ENCODE results near the gene PPP1CA.
A peak's percentile ranks its signal among the peaks of the same experiment; 100 is the strongest.
"Not testable (repeated sequence)": the region's sequence is repeated elsewhere in the genome, so short reads cannot be mapped to it uniquely, and the experiment has no call there.

Gene PPP1CA

GRCh38 chr11:67416416-67417335, 15.0 kb upstream of the PPP1CA start:
- DNase-seq: peak; percentile 87

GRCh38 chr11:67415501-67416304, 14.0 kb upstream of the PPP1CA start, which contains the start of gene CARNS1:
Gene CARNS1, plus strand, starts transcription at chr11:67415678. Its CDS starts 522 bp downstream, at chr11:67416200.
- DNase-seq: no peak

GRCh38 chr11:67413266-67413849, 11.7 kb upstream of the PPP1CA start:
- no peak for DNase-seq

- no peak for DNase-seq
Measured at GRCh38 chr11:67412495-67413179, 11.0 kb upstream of the PPP1CA start.

- no peak for DNase-seq
Measured at GRCh38 chr11:67411785-67412152, 10.1 kb upstream of the PPP1CA start.

GRCh38 chr11:67410984-67411784, 9.5 kb upstream of the PPP1CA start:
- DNase-seq: no peak

GRCh38 chr11:67410369-67410831, 8.7 kb upstream of the PPP1CA start:
- no peak for DNase-seq

- DNase-seq: no peak
Measured at GRCh38 chr11:67409781-67410368, 8.2 kb upstream of the PPP1CA start.

GRCh38 chr11:67409261-67409666, 7.6 kb upstream of the PPP1CA start:
- DNase-seq: peak; percentile 82

- no peak for DNase-seq
Measured at GRCh38 chr11:67408437-67409200, 7.0 kb upstream of the PPP1CA start.

- DNase-seq: no peak
Measured at GRCh38 chr11:67407688-67408163, 6.1 kb upstream of the PPP1CA start.

GRCh38 chr11:67406969-67407687, 5.5 kb upstream of the PPP1CA start:
- DNase-seq: no peak

- no peak for DNase-seq
Measured at GRCh38 chr11:67406420-67406968, 4.8 kb upstream of the PPP1CA start.

- no peak for DNase-seq
Measured at GRCh38 chr11:67405688-67406339, 4.2 kb upstream of the PPP1CA start.

- no peak for DNase-seq
Measured at GRCh38 chr11:67405196-67405567, 3.5 kb upstream of the PPP1CA start.

- peak; percentile 55 for DNase-seq
Measured at GRCh38 chr11:67404515-67405195, 3.0 kb upstream of the PPP1CA start.

GRCh38 chr11:67403085-67403484, 1.4 kb upstream of the PPP1CA start:
- not testable (repeated sequence) for DNase-seq

GRCh38 chr11:67402192-67402839, 658 bp upstream of the PPP1CA start:
- DNase-seq: not testable (repeated sequence)
